SU-DHL-6 (cell line): ENCODE measurements around the gene OR52D1.

Experiments used
- H2AFZ ChIP-seq: fragments of 200-600 bp; sonication (generic); 2 replicates; pipeline ENCODE4 v1.6.1; 2014; ENCODE audit warnings: low read depth, mild to moderate bottlenecking, moderate library complexity, mixed read lengths, antibody characterized with exemption, low read length; ENCODE audit not compliant: severe bottlenecking
- H3F3A ChIP-seq: fragments of 200-600 bp; shearing (Covaris generic); 2 replicates; pipeline ENCODE4 v1.6.0; 2016; ENCODE audit warnings: antibody characterized with exemption, mild to moderate bottlenecking; ENCODE audit not compliant: insufficient read depth
- H3K27ac ChIP-seq: fragments of 200-600 bp; sonication (generic); 2 replicates; pipeline ENCODE4 v1.5.1; 2016; ENCODE audit warnings: low read depth, mild to moderate bottlenecking, low read length, moderate library complexity, mixed read lengths
- H3K27me3 ChIP-seq: fragments of 200-600 bp; sonication (generic), shearing (Covaris generic); 2 replicates; pipeline ENCODE4 v1.6.0; 2014; ENCODE audit warnings: mild to moderate bottlenecking, low read length
- H3K36me3 ChIP-seq: fragments of 200-600 bp; sonication (generic); 2 replicates; pipeline ENCODE4 v1.6.1; 2014; ENCODE audit warnings: mild to moderate bottlenecking, low read length, mixed read lengths
- H3K4me2 ChIP-seq: fragments of 300-600, 200-600 bp; shearing (Covaris generic), sonication (generic); 2 replicates; pipeline ENCODE4 v1.6.0; 2014; ENCODE audit warnings: low read length, low read depth, mild to moderate bottlenecking; ENCODE audit not compliant: poor library complexity, severe bottlenecking
- H3K4me3 ChIP-seq: fragments of 200-600 bp; sonication (generic); 2 replicates; pipeline ENCODE4 v1.5.1; 2014; ENCODE audit warnings: antibody characterized with exemption, low read length, mild to moderate bottlenecking, mixed read lengths; ENCODE audit not compliant: insufficient read depth, poor library complexity, severe bottlenecking
- H3K79me2 ChIP-seq: fragments of 200-600 bp; sonication (generic); 2 replicates; pipeline ENCODE4 v1.6.1; 2014; ENCODE audit warnings: mild to moderate bottlenecking, low read length, moderate library complexity; ENCODE audit not compliant: insufficient read depth
- H3K9ac ChIP-seq: fragments of 200-600 bp; sonication (generic); 2 replicates; pipeline ENCODE4 v1.7.0; 2014; ENCODE audit warnings: mild to moderate bottlenecking, low read length
- H3K9me2 ChIP-seq: fragments of 200-600 bp; sonication (generic); replicated peaks from 2 replicates; pipeline ENCODE4 v1.6.1; 2014; ENCODE audit warnings: low read length; ENCODE audit not compliant: insufficient read depth
- H3K9me3 ChIP-seq: fragments of 200-600 bp; sonication (generic); 2 replicates; pipeline ENCODE4 v1.6.1; 2014; ENCODE audit warnings: low read length, mixed read lengths; ENCODE audit not compliant: insufficient read depth
- H4K20me1 ChIP-seq: fragments of 200-600 bp; sonication (generic); 2 replicates; pipeline ENCODE4 v1.6.1; 2014; ENCODE audit warnings: low read depth, mild to moderate bottlenecking, antibody characterized with exemption, low read length, moderate library complexity, mixed read lengths
- EZH2phosphoT487 ChIP-seq: fragments of 200-600 bp; sonication (generic), shearing (Covaris generic); conservative IDR thresholded peaks from 2 replicates; pipeline ENCODE4 v1.6.1; 2018; ENCODE audit warnings: mild to moderate bottlenecking, antibody characterized with exemption, low read length, moderate library complexity, mixed read lengths
- TF ChIP-seq, protein P1 (sequence below): fragments of 200-600 bp; sonication (generic); IDR thresholded peaks from one replicate; pipeline ENCODE4 v1.5.1; 2017; ENCODE audit warnings: antibody characterized with exemption, mild to moderate bottlenecking, low read length, moderate library complexity; ENCODE audit not compliant: insufficient read depth, poor library complexity, severe bottlenecking

The OR52D1 gene

DNA sequence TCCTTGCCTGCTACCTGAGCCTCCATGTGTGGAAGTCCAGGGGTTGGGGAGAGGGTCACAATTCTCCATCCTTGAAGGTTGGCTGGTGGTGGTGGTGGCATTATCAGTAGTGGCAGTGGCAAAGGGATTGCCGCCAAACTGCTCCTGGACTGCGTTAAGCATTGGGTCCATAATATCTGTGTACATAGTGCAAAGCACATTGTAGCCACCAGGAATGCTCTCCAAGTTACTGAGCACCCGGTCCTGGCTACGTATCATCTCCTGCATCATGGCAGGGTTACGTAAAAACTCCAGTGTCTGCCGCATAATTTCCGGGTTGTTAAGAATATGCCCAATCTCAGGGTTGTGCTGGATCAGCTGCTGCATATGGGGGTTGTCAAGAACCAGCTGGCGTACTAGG, 20.1 kb downstream of the OR52D1 start:
- H3K9ac ChIP-seq: no peak overlapping the region
- no peak overlapping the region for H3K4me3 ChIP-seq
- no peak for TF ChIP-seq EZH2phosphoT487
- TF ChIP-seq, protein P1, sequence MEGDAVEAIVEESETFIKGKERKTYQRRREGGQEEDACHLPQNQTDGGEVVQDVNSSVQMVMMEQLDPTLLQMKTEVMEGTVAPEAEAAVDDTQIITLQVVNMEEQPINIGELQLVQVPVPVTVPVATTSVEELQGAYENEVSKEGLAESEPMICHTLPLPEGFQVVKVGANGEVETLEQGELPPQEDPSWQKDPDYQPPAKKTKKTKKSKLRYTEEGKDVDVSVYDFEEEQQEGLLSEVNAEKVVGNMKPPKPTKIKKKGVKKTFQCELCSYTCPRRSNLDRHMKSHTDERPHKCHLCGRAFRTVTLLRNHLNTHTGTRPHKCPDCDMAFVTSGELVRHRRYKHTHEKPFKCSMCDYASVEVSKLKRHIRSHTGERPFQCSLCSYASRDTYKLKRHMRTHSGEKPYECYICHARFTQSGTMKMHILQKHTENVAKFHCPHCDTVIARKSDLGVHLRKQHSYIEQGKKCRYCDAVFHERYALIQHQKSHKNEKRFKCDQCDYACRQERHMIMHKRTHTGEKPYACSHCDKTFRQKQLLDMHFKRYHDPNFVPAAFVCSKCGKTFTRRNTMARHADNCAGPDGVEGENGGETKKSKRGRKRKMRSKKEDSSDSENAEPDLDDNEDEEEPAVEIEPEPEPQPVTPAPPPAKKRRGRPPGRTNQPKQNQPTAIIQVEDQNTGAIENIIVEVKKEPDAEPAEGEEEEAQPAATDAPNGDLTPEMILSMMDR: no peak
- no peaks in the 10 kb centered on the region for H3K9me3 ChIP-seq
- H3K36me3 ChIP-seq: no peaks in the 10 kb centered on the region
- no peaks in the 10 kb centered on the region for H4K20me1 ChIP-seq
- H3K4me2 ChIP-seq: no peak overlapping the region
- no peak overlapping the region for H3K27ac ChIP-seq
- no peaks in the 10 kb centered on the region for H3F3A ChIP-seq
- H3K9me2 ChIP-seq: no peaks in the 10 kb centered on the region
- no peaks in the 10 kb centered on the region for H3K79me2 ChIP-seq
- H3K27me3 ChIP-seq: no peaks in the 10 kb centered on the region
- H2AFZ ChIP-seq: no peak overlapping the region

DNA sequence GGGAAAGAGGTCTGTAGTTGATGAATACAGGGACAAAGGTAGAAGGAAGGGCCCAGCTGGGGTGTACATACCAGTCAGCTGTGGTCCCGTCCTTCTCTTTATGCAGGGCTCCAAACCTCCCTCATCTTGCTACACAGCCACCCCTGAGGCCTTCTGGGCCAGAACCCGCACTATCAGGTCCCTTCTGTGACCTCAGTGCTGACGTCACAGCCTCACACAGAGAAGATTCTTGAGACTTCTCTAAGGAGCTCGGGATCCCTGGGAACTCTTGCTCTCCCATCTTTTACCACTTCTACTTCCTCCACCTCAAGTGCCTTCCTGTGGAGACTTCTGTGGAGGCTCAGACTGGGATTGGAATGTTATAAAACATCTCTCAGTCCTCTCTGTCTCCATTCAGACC, 21.3 kb downstream of the OR52D1 start, which contains the start of gene UBQLN3:
TSS of gene UBQLN3 (minus strand) at position 155 of the 400 bp plus-strand sequence. CDS start 399 bp downstream, outside the sequence.
- Histone ChIP-seq H3K4me2 (no peak within 1 kb of the TSS), H3F3A (no peaks in the 10 kb centered on the region), H2AFZ (no peak within 1 kb of the TSS), H3K36me3 (no peaks in the 10 kb centered on the region), H3K4me3 (no peak within 1 kb of the TSS), H3K27ac (no peak within 1 kb of the TSS), H3K9me2 (no peaks in the 10 kb centered on the region), H3K27me3 (no peaks in the 10 kb centered on the region), H4K20me1 (no peaks in the 10 kb centered on the region), H3K79me2 (no peaks in the 10 kb centered on the region), H3K9me3 (no peaks in the 10 kb centered on the region), H3K9ac (no peak within 1 kb of the TSS)
- no peak for TF ChIP-seq EZH2phosphoT487
- TF ChIP-seq, protein P1: no peak

DNA sequence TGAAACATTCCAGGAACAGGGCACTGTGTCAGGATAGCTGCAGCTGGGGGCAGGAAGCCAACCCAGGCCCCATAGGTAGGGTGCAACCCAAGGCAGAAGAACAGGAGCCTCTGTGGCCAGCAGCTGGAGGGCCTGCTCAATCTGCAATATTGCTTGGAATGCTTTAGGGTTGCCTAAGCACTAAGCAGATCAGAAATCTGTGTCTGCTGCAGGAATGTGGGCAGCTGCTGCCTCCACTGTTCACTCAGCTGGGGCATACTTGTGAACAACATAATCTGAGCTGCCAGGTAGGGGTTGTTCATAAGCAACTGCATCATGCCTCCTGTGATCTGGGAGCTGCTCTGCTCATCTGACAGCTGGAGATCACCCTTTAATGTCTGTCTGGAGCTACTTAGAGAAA, 26.4 kb downstream of the OR52D1 start:
- no peak overlapping the region for H3K9ac ChIP-seq
- no peaks in the 10 kb centered on the region for H3F3A ChIP-seq
- TF ChIP-seq EZH2phosphoT487: no peak
- TF ChIP-seq, protein P1: no peak

More for the DNA sequence above, 26.4 kb downstream of the OR52D1 start:
- Histone ChIP-seq H3K27me3 (no peaks in the 10 kb centered on the region), H3K79me2 (no peaks in the 10 kb centered on the region), H3K4me3 (no peak overlapping the region), H2AFZ (no peak overlapping the region), H3K27ac (no peak overlapping the region), H4K20me1 (no peaks in the 10 kb centered on the region), H3K36me3 (no peaks in the 10 kb centered on the region), H3K4me2 (no peak overlapping the region), H3K9me2 (no peaks in the 10 kb centered on the region), H3K9me3 (no peaks in the 10 kb centered on the region)
